Stromal cell of bone marrow (primary cell): ENCODE measurements around the gene CARD11.

Source experiments
- DNase-seq: peaks from one replicate; pipeline ENCODE4 v3.0.0-alpha.2; 2012; ENCODE audit warnings: low read depth

CARD11 gene

GRCh38 chr7:2905500-2905899 is 138.2 kb downstream of the CARD11 start:
- DNase-seq: no peak

- no peak for DNase-seq
These were observed 138.6 kb downstream of the CARD11 start for GRCh38 chr7:2905027-2905426.

- DNase-seq: no peak
These were observed 139.5 kb downstream of the CARD11 start for GRCh38 chr7:2904202-2904601.

GRCh38 chr7:2903682-2904162 is 139.9 kb downstream of the CARD11 start:
- DNase-seq: no peak

GRCh38 chr7:2897023-2897422 is 146.6 kb downstream of the CARD11 start:
- no peak for DNase-seq

GRCh38 chr7:2896131-2896530 is 147.5 kb downstream of the CARD11 start:
- DNase-seq: no peak

- DNase-seq: no peak
These were observed 149.3 kb downstream of the CARD11 start for GRCh38 chr7:2894118-2894940.

GRCh38 chr7:2893411-2893861 is 150.2 kb downstream of the CARD11 start:
- no peak for DNase-seq

GRCh38 chr7:2892549-2892948 is 151.1 kb downstream of the CARD11 start:
- no peak for DNase-seq

GRCh38 chr7:2887816-2888215 is 155.9 kb downstream of the CARD11 start:
- no peak for DNase-seq

GRCh38 chr7:2886900-2887299 is 156.8 kb downstream of the CARD11 start:
- DNase-seq: peak; percentile 57

- DNase-seq: no peak
These were observed 157.3 kb downstream of the CARD11 start for GRCh38 chr7:2886391-2886790.

GRCh38 chr7:2884161-2884560 is 159.5 kb downstream of the CARD11 start:
- DNase-seq: no peak

- DNase-seq: no peak
These were observed 160.6 kb downstream of the CARD11 start for GRCh38 chr7:2883101-2883500.

GRCh38 chr7:2882111-2882510 is 161.6 kb downstream of the CARD11 start:
- no peak for DNase-seq

GRCh38 chr7:2880874-2881533 is 162.7 kb downstream of the CARD11 start:
- no peak for DNase-seq

GRCh38 chr7:2880051-2880450 is 163.6 kb downstream of the CARD11 start:
- no peak for DNase-seq

GRCh38 chr7:2879354-2879753 is 164.3 kb downstream of the CARD11 start:
- no peak for DNase-seq

- DNase-seq: no peak
These were observed 165.4 kb downstream of the CARD11 start for GRCh38 chr7:2878306-2878705.

- DNase-seq: peak; percentile 66
These were observed 167.5 kb downstream of the CARD11 start for GRCh38 chr7:2876031-2876731.

GRCh38 chr7:2873686-2874551 is 169.7 kb downstream of the CARD11 start:
- peak; percentile 40 for DNase-seq

GRCh38 chr7:2873146-2873545 is 170.5 kb downstream of the CARD11 start:
- no peak for DNase-seq
